Activated CD4-positive, alpha-beta T cell treated with anti-CD3 and anti-CD28 coated beads, Interleukin-2, amount 50 U/mL, for 16 hours (primary cell): ENCODE measurements around the gene CCDC150.
"Not testable (repeated sequence)": the region's sequence is repeated elsewhere in the genome, so short reads cannot be mapped to it uniquely, and the experiment has no call there.

Source experiments
- DNase-seq: peaks from one replicate; pipeline ENCODE4 v3.0.0-alpha.2; 2020

CCDC150 gene

GRCh38 chr2:196638765-196639164 is 750 bp upstream of the CCDC150 start:
- no peak for DNase-seq

GRCh38 chr2:196640031-196640548 is 575 bp downstream of the CCDC150 start:
- no peak for DNase-seq

GRCh38 chr2:196649202-196649601 is 9.7 kb downstream of the CCDC150 start:
- DNase-seq = no peak

GRCh38 chr2:196651387-196652094 is 12.0 kb downstream of the CCDC150 start:
- DNase-seq = no peak

- DNase-seq = no peak
Measured at GRCh38 chr2:196652869-196653268, 13.4 kb downstream of the CCDC150 start.

- no peak for DNase-seq
Measured at GRCh38 chr2:196653843-196654242, 14.3 kb downstream of the CCDC150 start.

GRCh38 chr2:196655761-196656160 is 16.2 kb downstream of the CCDC150 start:
- no peak for DNase-seq

- DNase-seq = no peak
Measured at GRCh38 chr2:196657333-196657732, 17.8 kb downstream of the CCDC150 start.

GRCh38 chr2:196659844-196660243 is 20.3 kb downstream of the CCDC150 start:
- no peak for DNase-seq

- DNase-seq = no peak
Measured at GRCh38 chr2:196660244-196660643, 20.7 kb downstream of the CCDC150 start.

GRCh38 chr2:196670342-196670741 is 30.8 kb downstream of the CCDC150 start:
- no peak for DNase-seq

GRCh38 chr2:196675963-196676362 is 36.4 kb downstream of the CCDC150 start:
- DNase-seq = no peak

GRCh38 chr2:196677404-196677803 is 37.9 kb downstream of the CCDC150 start:
- no peak for DNase-seq

GRCh38 chr2:196679368-196679767 is 39.9 kb downstream of the CCDC150 start:
- DNase-seq = no peak

- no peak for DNase-seq
Measured at GRCh38 chr2:196681510-196681909, 42.0 kb downstream of the CCDC150 start.

- DNase-seq = no peak
Measured at GRCh38 chr2:196685792-196686191, 46.3 kb downstream of the CCDC150 start.

- DNase-seq = not testable (repeated sequence)
Measured at GRCh38 chr2:196686737-196687136, 47.2 kb downstream of the CCDC150 start.

GRCh38 chr2:196696423-196697079 is 57.0 kb downstream of the CCDC150 start:
- no peak for DNase-seq

GRCh38 chr2:196697825-196698224 is 58.3 kb downstream of the CCDC150 start:
- DNase-seq = no peak

GRCh38 chr2:196702641-196703040 is 63.1 kb downstream of the CCDC150 start:
- no peak for DNase-seq

- DNase-seq = no peak
Measured at GRCh38 chr2:196703695-196704094, 64.2 kb downstream of the CCDC150 start.

GRCh38 chr2:196710056-196710455 is 70.5 kb downstream of the CCDC150 start:
- not testable (repeated sequence) for DNase-seq

- DNase-seq = no peak
Measured at GRCh38 chr2:196711625-196712024, 72.1 kb downstream of the CCDC150 start.

GRCh38 chr2:196712867-196713266 is 73.4 kb downstream of the CCDC150 start:
- DNase-seq = no peak
